GM19467 (cell line): ENCODE measurements around the gene TAS2R14.

Experiments used
- ATAC-seq: cut with Tn5 transposase; IDR thresholded peaks from one replicate; pipeline ENCODE4 v1.9.1; 2021; ENCODE audit warnings: mild to moderate bottlenecking, moderate library complexity; ENCODE audit not compliant: unreplicated experiment

The TAS2R14 gene

GRCh38 chr12:10909462-10909861 lies 29.6 kb downstream of the TAS2R14 start, which contains the start of gene TAS2R13:
TSS of gene TAS2R13 (minus strand) at chr12:10909562. CDS start at chr12:10909298, 264 bp downstream.
- no peak for ATAC-seq

GRCh38 chr12:10904686-10905085 lies 34.4 kb downstream of the TAS2R14 start:
- no peak for ATAC-seq

GRCh38 chr12:10901427-10901826 lies 37.6 kb downstream of the TAS2R14 start:
- no peak for ATAC-seq

- ATAC-seq = no peak
Measured at GRCh38 chr12:10900972-10901371, 38.1 kb downstream of the TAS2R14 start.

- ATAC-seq = no peak
Measured at GRCh38 chr12:10900530-10900929, 38.5 kb downstream of the TAS2R14 start.

GRCh38 chr12:10896854-10897253 lies 42.2 kb downstream of the TAS2R14 start:
- ATAC-seq = no peak

GRCh38 chr12:10891937-10892336 lies 47.1 kb downstream of the TAS2R14 start:
- ATAC-seq = no peak

GRCh38 chr12:10889226-10889625 lies 49.8 kb downstream of the TAS2R14 start:
- ATAC-seq = no peak
